ENCODE measurements around the gene RACGAP1. TPM values are rescaled to one million over a fixed set of nuclear protein-coding genes. Genes with fewer than 3 reads are reported as not detected.
A peak's percentile ranks its signal among the peaks of the same experiment; 100 is the strongest.

RACGAP1 gene
- total RNA-seq, 2 donors from 2014 or later, result 109 to 195 TPM

DNA sequence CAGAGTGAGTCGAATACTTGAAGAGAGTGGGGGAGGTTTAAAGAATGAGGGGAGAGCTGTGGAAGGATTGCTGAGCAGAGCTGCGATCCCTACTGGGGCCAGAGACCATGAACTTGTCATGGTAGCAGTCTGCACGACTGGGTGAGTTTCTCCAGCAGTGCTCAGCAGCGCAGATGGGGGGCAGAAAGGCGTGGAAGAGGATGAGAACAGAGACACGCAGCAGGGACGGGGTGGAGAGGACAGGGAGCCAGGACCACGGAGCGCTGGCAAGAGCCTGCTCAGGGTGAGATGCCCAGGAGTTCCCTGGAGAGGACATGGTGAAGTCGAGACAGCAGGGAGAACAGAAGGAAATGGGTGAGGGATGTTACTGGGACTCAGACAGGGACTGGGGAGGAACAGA lies 54.6 kb downstream of the RACGAP1 start:
- H3K9me3 Mint-ChIP-seq, result no peaks in the 10 kb centered on the region
- DNase-seq (ENCODE audit: low spot score in 2 of 2), result no peak
- ATAC-seq, result no peak
- no peak overlapping the region for H3K27ac Mint-ChIP-seq
- H3K36me3 Mint-ChIP-seq, result no peaks in the 10 kb centered on the region

DNA sequence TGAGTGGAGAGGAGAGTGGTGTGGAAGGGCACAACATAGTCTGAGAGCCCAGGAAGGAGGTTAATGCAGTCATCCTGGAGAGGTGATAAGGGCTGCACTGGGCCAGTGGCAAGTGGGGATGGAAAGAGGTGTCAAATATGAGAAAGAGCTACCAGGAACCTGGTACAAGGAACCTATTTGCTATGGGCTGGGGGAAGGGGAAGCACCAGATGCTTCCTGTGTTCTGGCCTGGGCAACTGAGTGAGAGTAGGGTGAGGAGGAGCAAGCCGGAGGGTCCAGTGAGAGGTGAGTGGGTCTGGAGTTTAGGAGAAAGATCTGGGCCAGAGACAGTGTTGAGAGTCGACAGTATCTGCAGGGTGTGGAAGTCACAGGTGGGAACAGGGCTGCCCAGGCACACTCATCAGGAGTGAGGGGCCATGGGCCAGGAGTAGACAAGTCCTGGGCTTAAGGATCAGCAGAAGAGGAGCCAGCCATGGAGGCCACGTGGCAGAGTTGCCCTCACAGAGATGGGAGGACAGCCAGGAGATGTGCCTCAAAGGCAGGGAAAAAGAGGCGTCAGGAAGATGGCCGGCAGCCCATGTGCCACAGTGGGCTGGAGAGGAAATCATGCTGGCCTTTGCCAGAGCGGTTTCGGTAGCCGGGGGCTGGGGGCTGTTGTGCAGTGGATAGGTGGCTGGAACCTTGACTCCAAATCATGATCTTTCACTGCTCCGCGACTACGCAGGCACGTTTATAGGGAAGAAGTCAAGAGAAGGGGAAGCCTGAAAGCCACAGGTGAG lies 55.5 kb downstream of the RACGAP1 start:
- DNase-seq (ENCODE audit: low spot score in 2 of 2) (no peak), ATAC-seq (no peak)
- H3K27ac Mint-ChIP-seq, result no peak overlapping the region
- H3K36me3 Mint-ChIP-seq, result no peaks in the 10 kb centered on the region
- no peaks in the 10 kb centered on the region for H3K9me3 Mint-ChIP-seq

DNA sequence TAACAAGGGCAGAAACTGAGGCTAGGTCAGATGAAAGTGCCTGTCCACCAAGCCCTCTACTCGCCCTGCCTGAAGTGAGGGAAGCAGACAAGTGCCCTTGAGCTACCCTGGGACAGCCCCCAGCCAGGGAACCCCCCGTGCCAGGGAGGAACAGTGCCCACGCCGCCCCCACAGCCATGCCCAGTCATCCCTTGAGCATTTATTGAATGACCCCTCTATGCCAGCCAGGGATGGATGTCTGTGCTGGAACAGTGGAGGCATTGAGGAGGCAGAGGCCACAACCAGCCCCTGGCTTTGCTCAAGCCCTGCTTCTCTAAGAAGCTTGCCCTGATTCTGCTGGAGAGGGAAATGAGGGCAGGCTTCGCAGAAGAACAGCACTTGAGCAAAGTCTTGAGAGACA lies 56.3 kb downstream of the RACGAP1 start:
- no peaks in the 10 kb centered on the region for H3K36me3 Mint-ChIP-seq
- ATAC-seq (no peak), DNase-seq (ENCODE audit: low spot score in 2 of 2) (no peak)
- H3K9me3 Mint-ChIP-seq, result no peaks in the 10 kb centered on the region
- H3K27ac Mint-ChIP-seq, result no peak overlapping the region

DNA sequence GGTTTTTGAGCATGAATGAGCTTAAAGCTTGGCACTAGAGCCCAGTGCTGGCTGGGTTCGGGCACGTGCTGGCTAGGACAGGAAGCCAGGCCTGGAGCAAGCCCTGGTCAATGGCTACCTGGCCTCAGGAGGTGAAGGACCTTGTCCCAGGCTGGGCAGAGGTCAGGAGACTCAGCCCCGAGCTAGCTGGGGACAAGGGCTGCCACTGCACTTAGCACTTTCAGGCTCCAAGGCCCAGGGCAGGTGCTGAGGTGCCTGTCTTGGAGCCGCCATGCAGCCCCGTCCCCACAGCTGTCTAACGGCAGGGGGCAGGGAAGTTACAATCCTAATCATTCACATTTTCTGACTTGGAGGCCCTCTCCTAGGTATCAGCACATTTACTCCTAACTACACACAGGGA lies 56.8 kb downstream of the RACGAP1 start:
- DNase-seq (ENCODE audit: low spot score in 2 of 2), result no peak
- Mint-ChIP-seq H3K9me3 (no peaks in the 10 kb centered on the region), H3K36me3 (no peaks in the 10 kb centered on the region), H3K27ac (no peak overlapping the region)
- ATAC-seq, result no peak

DNA sequence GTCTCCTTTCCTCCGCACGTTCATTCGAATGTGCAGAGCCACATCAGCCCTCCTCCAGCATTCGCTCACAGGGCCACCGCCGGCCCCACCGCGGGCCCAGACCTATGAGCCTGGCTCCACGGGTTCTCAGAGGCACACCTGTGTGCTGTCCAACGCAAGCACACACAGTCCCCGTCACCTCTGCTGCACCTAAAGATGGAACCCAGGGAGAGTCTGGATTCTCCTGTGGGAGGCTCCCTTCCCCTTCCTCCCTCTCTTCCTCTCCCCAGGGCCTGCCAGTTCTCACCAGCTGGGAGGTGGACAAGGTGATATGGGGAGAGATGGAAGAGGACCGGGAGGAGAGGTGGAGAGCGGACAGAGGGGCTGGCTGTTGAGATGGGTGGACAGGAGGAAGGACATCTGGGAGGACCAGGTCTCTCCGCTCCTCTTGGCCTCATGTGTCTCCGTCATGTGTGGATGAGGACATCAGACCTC lies 57.5 kb downstream of the RACGAP1 start:
- no peak for DNase-seq (ENCODE audit: low spot score in 2 of 2)
- no peaks in the 10 kb centered on the region for H3K36me3 Mint-ChIP-seq
- no peak overlapping the region for H3K27ac Mint-ChIP-seq
- peak in 1 of 2 donors; percentile 16 for ATAC-seq
- no peaks in the 10 kb centered on the region for H3K9me3 Mint-ChIP-seq

DNA sequence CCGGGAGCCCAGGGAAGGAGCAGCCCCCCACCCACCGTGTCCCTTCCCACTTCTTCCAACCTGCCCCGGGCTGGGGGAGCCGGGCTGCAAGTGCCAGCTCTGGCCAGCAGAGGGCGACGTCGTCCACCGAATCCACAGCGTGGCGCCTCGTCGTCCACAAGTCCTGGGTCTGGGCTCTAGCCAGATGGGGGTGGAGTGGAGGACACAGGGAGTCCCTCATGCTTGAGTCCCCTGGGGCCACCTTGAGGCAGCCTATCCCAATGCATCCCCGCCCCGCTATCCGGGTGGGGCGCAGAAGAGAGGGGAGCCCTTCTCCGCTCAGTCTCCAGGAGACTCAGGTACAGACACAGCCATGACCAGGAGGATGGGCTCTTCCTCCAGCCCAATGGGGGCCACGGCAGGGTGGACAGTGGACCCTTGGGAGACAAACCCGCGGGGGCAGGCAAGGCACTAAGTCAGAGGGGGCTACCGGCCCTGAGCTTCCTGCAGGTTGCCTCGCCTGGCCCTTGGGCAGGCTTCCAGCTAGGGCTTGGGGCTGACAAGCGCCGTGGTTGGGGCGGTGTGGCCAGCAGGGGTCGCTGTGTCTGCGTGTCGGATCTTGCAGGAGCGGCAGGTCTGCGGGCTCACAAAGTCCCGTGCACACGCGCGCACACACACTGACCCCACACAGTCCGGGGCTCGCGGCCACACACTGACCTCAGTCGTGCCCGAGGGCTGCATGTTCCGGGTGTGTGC lies 58.1 kb downstream of the RACGAP1 start:
- ATAC-seq (peak; percentile 86 to 87), DNase-seq (ENCODE audit: low spot score in 2 of 2) (peak; percentile 86 to 98)
- Mint-ChIP-seq H3K36me3 (no peaks in the 10 kb centered on the region), H3K9me3 (no peaks in the 10 kb centered on the region), H3K27ac (no peak overlapping the region)

DNA sequence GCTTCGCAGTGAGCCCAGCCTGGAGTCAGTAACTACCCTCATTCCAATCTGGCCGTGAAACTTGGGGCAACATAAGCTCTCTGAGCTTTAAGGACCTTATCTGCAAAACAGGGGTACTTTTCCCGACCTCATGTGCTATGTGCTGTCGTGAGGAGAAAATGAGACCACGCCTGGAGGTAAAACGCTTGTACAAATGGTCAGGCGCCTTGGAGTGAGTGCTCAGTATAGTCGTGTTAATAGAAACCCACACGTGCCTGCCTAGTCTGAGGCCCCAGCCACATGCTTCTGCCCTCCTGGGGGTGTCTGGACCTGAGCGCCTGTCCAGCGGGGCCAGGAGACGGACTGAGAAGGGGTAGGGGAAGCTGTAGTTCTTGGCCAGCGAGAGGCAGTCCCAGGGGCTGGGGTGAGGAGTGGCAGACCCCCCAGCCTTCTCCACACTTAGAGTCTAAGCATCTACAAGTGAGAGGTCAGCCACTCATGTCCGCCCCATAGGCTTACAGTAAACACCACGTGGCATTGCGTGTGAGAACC lies 58.7 kb downstream of the RACGAP1 start:
- peak in 1 of 2 donors; percentile 3 for ATAC-seq

DNA sequence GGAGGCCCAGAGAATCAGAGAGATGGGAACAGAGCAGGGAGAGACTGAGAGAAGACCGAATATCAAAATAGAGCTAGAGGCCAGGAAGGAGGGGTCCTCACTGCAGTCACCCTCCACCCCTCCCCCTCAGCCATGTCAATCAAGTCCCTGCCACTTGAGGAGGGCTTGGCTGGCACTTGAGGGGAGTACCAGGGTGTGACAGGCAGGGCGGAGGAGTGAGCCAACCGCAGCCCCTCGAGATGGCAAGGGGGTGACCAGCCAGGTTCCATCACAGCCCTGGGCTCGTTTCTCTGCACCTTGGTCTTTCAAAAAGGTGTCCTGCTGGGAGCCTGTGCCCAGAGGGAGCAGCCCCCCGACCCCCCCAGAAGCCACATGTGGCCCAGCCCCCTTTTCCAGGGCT lies 59.5 kb downstream of the RACGAP1 start:
- no peaks in the 10 kb centered on the region for H3K36me3 Mint-ChIP-seq
- no peak for ATAC-seq
- no peak overlapping the region for H3K27ac Mint-ChIP-seq
- no peak for DNase-seq (ENCODE audit: low spot score in 2 of 2)
- no peaks in the 10 kb centered on the region for H3K9me3 Mint-ChIP-seq

More for the DNA sequence above, 58.7 kb downstream of the RACGAP1 start:
- DNase-seq (ENCODE audit: low spot score in 2 of 2), result no peak
- no peak overlapping the region for H3K27ac Mint-ChIP-seq
- no peaks in the 10 kb centered on the region for H3K36me3 Mint-ChIP-seq
- no peaks in the 10 kb centered on the region for H3K9me3 Mint-ChIP-seq

DNA sequence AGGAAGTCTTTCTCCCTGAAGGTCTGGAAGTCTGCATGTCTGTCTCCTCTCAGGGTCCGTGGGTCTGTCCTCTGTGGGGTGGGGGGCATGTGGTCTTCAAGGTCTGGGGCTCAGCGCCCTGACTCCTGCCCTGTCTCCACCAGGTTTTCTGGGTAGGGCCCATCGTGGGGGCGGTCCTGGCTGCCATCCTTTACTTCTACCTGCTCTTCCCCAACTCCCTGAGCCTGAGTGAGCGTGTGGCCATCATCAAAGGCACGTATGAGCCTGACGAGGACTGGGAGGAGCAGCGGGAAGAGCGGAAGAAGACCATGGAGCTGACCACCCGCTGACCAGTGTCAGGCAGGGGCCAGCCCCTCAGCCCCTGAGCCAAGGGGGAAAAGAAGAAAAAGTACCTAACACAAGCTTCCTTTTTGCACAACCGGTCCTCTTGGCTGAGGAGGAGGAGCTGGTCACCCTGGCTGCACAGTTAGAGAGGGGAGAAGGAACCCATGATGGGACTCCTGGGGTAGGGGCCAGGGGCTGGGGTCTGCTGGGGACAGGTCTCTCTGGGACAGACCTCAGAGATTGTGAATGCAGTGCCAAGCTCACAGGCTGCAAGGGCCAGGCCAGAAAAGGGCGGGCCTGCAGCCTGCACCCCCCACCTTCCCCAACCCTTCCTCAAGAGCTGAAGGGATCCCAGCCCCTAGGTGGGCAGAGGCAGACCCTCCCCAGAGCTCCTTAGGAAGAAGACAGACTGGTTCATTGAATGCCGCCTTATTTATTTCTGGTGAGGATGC lies 60.3 kb downstream of the RACGAP1 start:
- DNase-seq (ENCODE audit: low spot score in 2 of 2) (no peak), ATAC-seq (no peak)
- Mint-ChIP-seq H3K27ac (no peak overlapping the region), H3K36me3 (peaks cover 6 to 7% of the 10 kb centered on the region in 2 donors), H3K9me3 (no peaks in the 10 kb centered on the region)

DNA sequence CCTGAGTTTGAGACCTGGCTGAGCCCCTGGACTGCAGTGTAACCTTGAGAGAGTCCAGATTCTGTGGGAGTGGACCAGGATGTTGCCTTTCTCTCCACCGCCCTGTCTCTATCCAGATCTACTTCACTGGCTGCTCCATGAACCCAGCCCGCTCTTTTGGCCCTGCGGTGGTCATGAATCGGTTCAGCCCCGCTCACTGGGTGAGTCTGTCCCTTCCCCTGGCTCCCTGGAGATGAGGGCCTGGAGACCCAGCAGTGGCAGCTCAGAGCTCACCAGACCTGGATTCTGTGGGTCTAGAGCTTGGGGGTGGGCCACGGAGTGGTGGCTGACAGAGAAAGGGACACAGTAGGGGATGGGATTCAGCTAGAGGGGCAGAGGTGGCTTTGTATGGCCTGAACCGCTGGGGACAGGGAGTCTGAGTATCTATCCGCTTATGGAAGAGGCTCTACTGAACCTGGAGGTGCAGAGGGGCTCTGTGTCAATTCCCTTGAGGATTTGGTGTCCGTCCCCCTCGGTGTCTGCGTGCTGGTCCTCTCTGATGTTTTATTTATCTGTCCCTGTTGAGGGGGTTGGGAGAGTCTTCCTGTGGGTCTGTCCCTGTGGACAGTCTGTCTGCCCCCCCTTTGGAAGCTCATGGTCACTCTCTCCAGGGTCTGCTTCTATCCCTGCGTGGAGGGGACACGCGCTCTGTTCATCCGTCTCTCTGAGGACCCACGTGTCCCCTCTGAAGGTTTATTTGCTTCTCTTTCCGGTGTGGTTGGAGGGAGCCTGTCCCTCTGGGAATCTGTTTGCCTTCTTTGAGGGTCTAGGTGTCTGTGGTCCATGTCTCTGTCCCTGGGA lies 61.1 kb downstream of the RACGAP1 start:
- H3K36me3 Mint-ChIP-seq, result peaks cover 6 to 7% of the 10 kb centered on the region in 2 donors
- DNase-seq (ENCODE audit: low spot score in 2 of 2), result no peak
- no peak overlapping the region for H3K27ac Mint-ChIP-seq
- H3K9me3 Mint-ChIP-seq, result no peaks in the 10 kb centered on the region
- ATAC-seq, result no peak

DNA sequence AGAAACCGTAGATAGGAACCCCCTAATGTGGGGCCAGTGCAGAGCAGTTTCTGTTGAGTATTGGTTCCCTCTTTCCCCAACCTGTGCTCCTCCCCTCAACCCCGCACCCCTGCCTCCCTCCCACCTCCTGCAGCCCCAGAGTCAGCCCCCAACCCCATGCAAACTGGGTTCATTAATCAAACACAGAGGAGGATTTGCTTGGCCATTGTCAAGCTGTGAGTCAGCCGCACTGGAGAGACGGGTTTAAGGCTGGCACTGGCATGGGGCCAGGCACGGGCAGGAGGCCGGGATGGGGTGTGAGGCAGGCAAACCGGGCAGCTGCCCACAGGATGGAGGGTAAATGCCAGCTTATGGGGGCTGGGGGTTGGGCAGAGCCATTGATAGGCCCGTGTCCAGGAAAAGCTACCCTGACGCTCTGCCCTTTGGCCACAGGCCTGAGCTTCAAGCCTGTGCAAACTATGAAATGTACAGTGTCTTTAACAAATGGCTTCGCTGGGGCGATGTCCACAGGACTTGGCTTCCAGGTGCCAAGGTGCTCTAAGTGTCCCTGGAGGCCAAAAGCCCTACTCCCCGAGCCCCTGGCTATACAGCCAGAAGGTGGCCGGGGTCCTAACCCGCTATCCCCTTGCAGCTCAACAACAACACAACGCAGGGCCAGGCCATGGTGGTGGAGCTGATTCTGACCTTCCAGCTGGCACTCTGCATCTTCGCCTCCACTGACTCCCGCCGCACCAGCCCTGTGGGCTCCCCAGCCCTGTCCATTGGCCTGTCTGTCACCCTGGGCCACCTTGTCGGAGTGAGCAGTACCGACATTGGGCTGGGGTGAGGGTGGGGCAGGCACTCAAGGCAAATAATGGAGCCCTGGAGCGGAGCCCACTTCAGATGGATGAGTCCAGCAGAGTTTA lies 62.2 kb downstream of the RACGAP1 start:
- DNase-seq (ENCODE audit: low spot score in 2 of 2) (no peak), ATAC-seq (no peak)
- Mint-ChIP-seq H3K36me3 (peaks cover 6 to 7% of the 10 kb centered on the region in 2 donors), H3K27ac (no peak overlapping the region), H3K9me3 (no peaks in the 10 kb centered on the region)

DNA sequence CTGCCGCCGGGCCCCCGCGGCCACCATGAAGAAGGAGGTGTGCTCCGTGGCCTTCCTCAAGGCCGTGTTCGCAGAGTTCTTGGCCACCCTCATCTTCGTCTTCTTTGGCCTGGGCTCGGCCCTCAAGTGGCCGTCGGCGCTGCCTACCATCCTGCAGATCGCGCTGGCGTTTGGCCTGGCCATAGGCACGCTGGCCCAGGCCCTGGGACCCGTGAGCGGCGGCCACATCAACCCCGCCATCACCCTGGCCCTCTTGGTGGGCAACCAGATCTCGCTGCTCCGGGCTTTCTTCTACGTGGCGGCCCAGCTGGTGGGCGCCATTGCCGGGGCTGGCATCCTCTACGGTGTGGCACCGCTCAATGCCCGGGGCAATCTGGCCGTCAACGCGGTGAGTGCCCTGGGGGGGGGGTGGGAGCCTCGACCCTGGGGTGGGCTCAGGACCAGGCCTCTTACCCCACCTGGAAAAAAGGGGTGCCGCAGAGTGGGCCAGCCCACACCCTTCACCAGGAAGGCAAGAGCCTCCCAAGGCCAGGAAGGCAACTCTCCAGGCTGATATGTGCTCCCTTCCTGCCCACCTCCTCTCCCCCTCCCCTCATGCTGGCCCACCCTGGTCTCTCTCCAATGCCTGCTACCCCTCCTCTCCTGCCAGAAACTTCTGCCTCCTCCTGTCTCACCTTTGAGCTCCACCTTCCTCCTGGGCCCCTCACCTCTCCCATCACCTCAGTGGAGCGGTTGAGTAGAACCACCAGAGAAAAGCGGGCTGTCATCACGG lies 63.1 kb downstream of the RACGAP1 start:
- H3K27ac Mint-ChIP-seq, result no peak overlapping the region
- DNase-seq (ENCODE audit: low spot score in 2 of 2) (no peak), ATAC-seq (no peak)
- H3K9me3 Mint-ChIP-seq, result no peaks in the 10 kb centered on the region
- peaks cover 6 to 7% of the 10 kb centered on the region in 2 donors for H3K36me3 Mint-ChIP-seq

DNA sequence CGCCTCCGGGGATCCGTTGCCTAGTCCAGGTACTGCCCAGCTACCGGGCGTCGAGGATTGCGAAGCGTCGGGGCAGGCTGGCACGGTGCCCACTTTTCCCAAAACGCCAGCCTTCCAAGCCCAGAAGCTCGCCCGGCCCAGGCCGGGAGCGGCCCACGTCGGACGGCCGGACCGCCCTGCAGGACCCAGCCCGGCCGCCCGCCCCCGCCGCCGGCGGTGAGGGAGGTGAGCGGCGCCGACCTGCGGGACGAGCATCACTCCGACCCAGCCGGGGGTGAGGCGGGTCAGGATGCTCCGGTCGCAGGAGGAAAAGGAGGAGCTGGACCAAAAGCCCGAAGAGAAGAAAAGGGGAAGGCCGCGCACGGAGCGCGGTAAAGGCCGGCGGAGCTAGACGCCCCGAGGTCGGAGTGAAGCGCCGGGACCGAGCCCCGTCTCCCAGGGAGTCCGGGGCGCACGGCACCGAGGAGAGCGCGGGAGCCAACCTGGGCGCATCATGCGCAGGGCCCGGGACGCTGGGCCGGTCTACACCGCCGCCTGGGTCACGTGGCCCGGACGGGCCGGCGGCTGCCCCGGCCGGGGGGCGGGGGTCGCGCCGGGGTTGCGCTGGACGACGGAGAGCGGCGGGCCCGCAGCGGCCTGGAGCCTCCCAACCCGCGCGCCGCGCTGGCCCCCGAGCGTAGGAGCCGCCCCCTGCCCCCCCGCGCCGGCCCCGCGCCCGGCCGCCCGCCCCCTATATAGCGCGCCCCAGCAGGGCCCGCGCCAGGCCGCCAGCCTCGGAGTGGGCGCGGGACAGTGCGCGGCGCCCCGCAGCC lies 64.0 kb downstream of the RACGAP1 start, which contains the start of gene AQP5:
Gene AQP5 (plus strand): TSS at position 762 of the 812 bp plus-strand sequence. CDS start 146 bp downstream, outside the sequence.
- no peaks in the 10 kb centered on the region for H3K9me3 Mint-ChIP-seq
- H3K36me3 Mint-ChIP-seq, result peaks cover 6 to 7% of the 10 kb centered on the region in 2 donors
- no peak within 1 kb of the TSS for H3K27ac Mint-ChIP-seq
- ATAC-seq (peak in 1 of 2 donors; percentile 43), DNase-seq (ENCODE audit: low spot score in 2 of 2) (no peak)
